Bronchial epithelial cell (primary cell): ENCODE results near the gene MUC2. TPM values are rescaled to one million over a fixed set of nuclear protein-coding genes. Genes with fewer than 3 reads are reported as not detected.
"Not testable (repeated sequence)": the region's sequence is repeated elsewhere in the genome, so short reads cannot be mapped to it uniquely, and the experiment has no call there.

ENCODE experiments used
- DNase-seq: peaks from one replicate; pipeline ENCODE4 v3.0.0-alpha.2; 2010; ENCODE audit warnings: low read depth
- FAIRE-seq: peaks from 2 replicates; lab custom pipeline; 2011; peaks lifted over from hg19 to GRCh38; lab: Jason Lieb, UNC
- H3K27me3 ChIP-seq: 2 replicates; pipeline ENCODE4 v1.5.1; 2011; ENCODE audit warnings: low read length; ENCODE audit not compliant: control insufficient read depth, insufficient read depth
- H3K36me3 ChIP-seq: 2 replicates; pipeline ENCODE4 v1.5.1; 2011; ENCODE audit warnings: low read length; ENCODE audit not compliant: control insufficient read depth, insufficient read depth
- H3K4me3 ChIP-seq: 2 replicates; pipeline ENCODE4 v1.5.1; 2011; ENCODE audit warnings: mild to moderate bottlenecking, low read depth, low read length, control low read depth
- CTCF ChIP-seq: IDR thresholded peaks from 2 replicates; pipeline ENCODE4 v1.5.1; 2011; ENCODE audit warnings: mild to moderate bottlenecking, moderate library complexity, low read length, control low read depth, inconsistent platforms; ENCODE audit not compliant: insufficient read depth, severe bottlenecking
- total RNA-seq: library from RNA; depleted of rRNA; stranded (reverse); fragments of >200 nt; gene quantifications from 2 replicates; pipeline ENCODE4 v1.2.1, GENCODE V29; 2014

Gene MUC2
- total RNA-seq, 1 donor from 2014 or later, result not detected

- no peak for TF ChIP-seq CTCF
- no peak for DNase-seq
- no peak for FAIRE-seq
- no peaks in the 10 kb centered on the region for H3K27me3 ChIP-seq
- H3K4me3 ChIP-seq, result no peak overlapping the region
- no peaks in the 10 kb centered on the region for H3K36me3 ChIP-seq
These were observed 35.4 kb downstream of the MUC2 start for GRCh38 chr11:1109918-1110705.

- Histone ChIP-seq H3K4me3 (no peak overlapping the region), H3K27me3 (no peaks in the 10 kb centered on the region), H3K36me3 (no peaks in the 10 kb centered on the region)
- DNase-seq (no peak), FAIRE-seq (no peak)
- TF ChIP-seq CTCF, result no peak
These were observed 37.0 kb downstream of the MUC2 start for GRCh38 chr11:1111545-1112212.

- no peak for TF ChIP-seq CTCF
- Histone ChIP-seq H3K36me3 (no peaks in the 10 kb centered on the region), H3K27me3 (no peaks in the 10 kb centered on the region), H3K4me3 (no peak overlapping the region)
- FAIRE-seq (no peak), DNase-seq (no peak)
These were observed 37.9 kb downstream of the MUC2 start for GRCh38 chr11:1112351-1113191.

DNA sequence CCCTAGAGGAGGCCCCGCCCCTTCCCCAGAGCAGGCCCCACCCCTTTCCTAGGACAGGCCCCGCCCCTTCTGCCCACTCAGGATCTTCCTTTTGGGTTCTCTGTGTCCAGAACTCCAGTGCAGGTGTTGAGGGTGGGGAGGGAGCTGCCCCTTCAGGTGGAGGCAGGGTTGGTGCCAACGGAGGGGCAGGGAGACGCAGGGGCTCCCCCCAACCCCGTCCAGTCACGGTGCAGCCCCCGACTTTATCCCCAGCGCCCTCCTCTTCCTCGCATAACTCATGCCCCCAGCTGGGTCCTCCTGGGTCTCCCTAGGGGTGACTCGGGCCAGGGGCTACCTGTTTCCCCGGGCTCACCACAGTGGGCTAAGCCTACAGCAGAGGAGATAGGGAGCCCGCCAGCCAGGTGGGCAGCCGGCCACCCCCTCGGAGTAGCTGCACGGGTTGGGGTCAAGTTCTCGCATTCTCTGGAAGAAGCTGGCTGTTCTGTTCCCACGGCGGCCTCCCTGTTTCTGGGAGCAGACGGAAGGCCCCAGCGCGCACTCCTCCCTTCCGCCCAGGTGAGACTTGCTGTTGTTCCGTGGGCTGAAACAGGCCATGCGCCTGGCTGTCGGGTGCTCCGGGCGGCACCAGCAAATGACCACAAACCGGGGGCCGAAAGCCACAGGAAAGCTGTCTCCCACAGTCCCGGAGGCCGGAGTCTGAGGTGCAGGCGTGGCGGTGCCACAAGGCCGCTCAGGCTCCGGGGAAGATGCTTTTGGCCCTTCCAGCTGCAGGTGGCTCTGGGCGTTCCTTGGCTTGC lies 38.9 kb downstream of the MUC2 start:
- no peaks in the 10 kb centered on the region for H3K27me3 ChIP-seq
- H3K36me3 ChIP-seq, result no peaks in the 10 kb centered on the region
- no peak for DNase-seq
- no peak overlapping the region for H3K4me3 ChIP-seq
- TF ChIP-seq CTCF, result no peak
- FAIRE-seq, result no peak

DNA sequence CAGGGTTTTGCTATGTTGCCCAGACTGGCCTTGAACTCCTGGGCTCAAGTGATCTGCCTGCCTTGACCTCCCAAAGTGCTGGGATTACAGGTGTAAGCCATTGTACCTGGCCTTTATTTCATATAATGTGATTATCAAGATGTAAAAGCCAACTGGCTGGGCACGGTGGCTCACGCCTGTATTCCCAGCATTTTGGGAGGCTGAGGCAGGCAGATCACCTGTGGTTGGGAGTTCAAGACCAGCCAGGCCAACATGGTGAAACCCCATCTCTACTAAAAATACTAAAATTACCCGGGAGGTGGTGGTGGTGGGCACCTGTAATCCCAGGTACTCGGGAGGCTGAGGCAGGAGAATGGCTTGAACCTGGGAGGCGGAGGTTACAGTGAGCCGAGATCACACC lies 40.6 kb downstream of the MUC2 start:
- not testable (repeated sequence) for H3K27me3 ChIP-seq, FAIRE-seq, H3K36me3 ChIP-seq, H3K4me3 ChIP-seq, DNase-seq
